OCI-M2 (cell line): ENCODE measurements around the gene IGSF9.

Source experiments
- DNase-seq: peaks from one replicate; lab custom pipeline; 2025; ENCODE audit not compliant: unreplicated experiment; lab: John Stamatoyannopoulos, UW

Gene IGSF9

GRCh38 chr1:159877695-159878444, 67.5 kb downstream of the IGSF9 start:
- DNase-seq: no peak
